GM10248 (cell line): Measurements from ENCODE around the gene ZRANB1.

Experiments
- CTCF ChIA-PET: fragments of 300-600 bp; sonication (Branson Sonifier 250); formaldehyde crosslinking; extraction: SDS; loops from one replicate; lab custom pipeline; 2021; ENCODE audit warnings: antibody characterized with exemption; lab: Yijun Ruan, JAX
- POLR2A ChIA-PET: fragments of 350-650 bp; sonication (Branson Sonifier 250); formaldehyde crosslinking; extraction: SDS; loops from one replicate; lab custom pipeline; 2020; ENCODE audit warnings: antibody characterized with exemption; lab: Yijun Ruan, JAX
- DNase-seq: peaks from one replicate; pipeline ENCODE4 v3.0.0; 2012; ENCODE audit errors: extremely low spot score
- TF ChIP-seq, protein P1 (sequence below): IDR thresholded peaks from 2 replicates; pipeline ENCODE4 v1.5.1; 2012; ENCODE audit warnings: mild to moderate bottlenecking, low read depth; ENCODE audit errors: extremely low read depth, missing control alignments, control extremely low read depth

Gene ZRANB1

DNA sequence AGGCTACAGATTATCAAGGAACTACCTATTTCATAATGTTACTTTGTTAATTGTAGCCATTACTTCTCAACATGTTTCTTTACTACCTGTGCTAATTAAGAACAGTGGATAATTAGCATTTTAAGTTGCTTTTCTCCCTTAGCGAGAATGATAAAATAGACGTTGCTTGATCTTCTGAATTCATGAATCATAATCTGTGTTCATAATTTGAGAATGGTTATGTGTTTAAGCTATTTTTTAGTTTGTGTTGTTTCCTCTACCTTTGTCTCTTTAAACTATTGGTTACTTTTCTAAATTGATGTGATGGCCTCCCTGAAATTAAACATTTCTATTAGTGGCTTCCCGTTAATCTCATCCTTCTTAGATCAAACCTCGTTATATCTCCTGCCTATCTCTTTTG is at the start of gene ZRANB1:
Gene ZRANB1, plus strand, starts transcription at position 301 of the 400 bp plus-strand sequence. CDS start 371 bp downstream, outside the sequence.
- DNase-seq: no peak
- TF ChIP-seq, protein P1, sequence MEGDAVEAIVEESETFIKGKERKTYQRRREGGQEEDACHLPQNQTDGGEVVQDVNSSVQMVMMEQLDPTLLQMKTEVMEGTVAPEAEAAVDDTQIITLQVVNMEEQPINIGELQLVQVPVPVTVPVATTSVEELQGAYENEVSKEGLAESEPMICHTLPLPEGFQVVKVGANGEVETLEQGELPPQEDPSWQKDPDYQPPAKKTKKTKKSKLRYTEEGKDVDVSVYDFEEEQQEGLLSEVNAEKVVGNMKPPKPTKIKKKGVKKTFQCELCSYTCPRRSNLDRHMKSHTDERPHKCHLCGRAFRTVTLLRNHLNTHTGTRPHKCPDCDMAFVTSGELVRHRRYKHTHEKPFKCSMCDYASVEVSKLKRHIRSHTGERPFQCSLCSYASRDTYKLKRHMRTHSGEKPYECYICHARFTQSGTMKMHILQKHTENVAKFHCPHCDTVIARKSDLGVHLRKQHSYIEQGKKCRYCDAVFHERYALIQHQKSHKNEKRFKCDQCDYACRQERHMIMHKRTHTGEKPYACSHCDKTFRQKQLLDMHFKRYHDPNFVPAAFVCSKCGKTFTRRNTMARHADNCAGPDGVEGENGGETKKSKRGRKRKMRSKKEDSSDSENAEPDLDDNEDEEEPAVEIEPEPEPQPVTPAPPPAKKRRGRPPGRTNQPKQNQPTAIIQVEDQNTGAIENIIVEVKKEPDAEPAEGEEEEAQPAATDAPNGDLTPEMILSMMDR: no peak
- CTCF ChIA-PET: interaction anchor here (1.2 to 3.3 kb wide), 2 partner anchors 11 to 36 kb away, joined by 3 to 8 read pairs; no protein-coding TSS in a partner anchor
- POLR2A ChIA-PET: no interaction called here

DNA sequence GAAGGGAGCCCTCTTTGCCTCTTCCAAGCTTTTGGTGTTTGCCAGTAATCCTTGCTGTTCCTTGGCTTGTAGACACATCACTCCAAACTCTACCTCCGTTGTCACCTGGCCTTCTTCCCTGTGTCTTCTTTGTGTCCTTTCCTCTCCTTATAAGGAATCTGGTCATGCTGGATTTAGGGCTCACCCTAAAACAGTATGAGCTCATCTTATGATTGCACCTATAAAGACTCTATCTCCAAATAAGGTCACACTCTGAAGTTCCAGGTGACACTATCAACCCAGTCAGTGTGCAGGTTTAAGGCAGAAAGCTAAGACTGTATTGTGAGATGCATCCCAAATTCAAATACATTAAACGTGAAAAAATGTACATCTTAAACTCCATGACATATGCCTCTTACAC is 49.0 kb upstream of the ZRANB1 start:
- CTCF ChIA-PET: interaction anchor here (1.4 to 1.6 kb wide), 2 partner anchors 11 to 17 kb away, joined by 5 to 6 read pairs; no protein-coding TSS in a partner anchor
- DNase-seq: no peak
- TF ChIP-seq, protein P1: no peak
- POLR2A ChIA-PET: no interaction called here

DNA sequence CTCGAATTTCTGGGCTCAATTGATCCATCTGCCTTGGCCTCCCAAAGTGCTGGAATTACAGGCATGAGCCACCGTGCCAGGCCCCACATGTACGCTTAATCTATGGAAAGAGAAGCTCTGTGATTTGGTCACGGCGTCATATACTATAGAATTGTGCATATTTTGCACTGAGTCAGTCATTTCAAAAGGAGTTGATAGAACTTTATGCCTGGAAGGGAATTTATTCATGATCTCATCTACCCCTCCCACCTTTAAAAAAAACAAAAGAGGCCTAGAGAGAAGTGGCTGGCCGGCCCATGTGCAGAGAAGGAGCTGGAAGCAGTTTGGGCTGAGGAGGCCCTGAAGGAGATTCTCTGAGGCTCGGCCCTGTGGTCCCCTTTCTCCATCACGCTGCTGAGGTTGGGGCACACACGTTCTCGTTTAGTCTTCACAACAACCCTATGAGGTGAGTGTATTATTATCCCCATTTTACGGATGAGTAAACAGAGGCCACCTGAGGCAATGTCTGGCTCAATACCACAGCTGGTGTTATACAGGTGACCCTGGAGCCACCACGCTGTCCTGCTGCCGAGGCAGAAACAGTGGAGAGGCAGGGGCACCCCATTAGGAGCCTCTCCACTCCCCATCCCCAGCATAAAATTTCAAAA is 47.2 kb upstream of the ZRANB1 start:
- ChIA-PET POLR2A (no interaction called here), CTCF (interaction anchor here (1.4 kb wide), 2 partner anchors 13 to 22 kb away, joined by 5 to 6 read pairs; no protein-coding TSS in a partner anchor)
- TF ChIP-seq, protein P1: no peak
- no peak for DNase-seq

DNA sequence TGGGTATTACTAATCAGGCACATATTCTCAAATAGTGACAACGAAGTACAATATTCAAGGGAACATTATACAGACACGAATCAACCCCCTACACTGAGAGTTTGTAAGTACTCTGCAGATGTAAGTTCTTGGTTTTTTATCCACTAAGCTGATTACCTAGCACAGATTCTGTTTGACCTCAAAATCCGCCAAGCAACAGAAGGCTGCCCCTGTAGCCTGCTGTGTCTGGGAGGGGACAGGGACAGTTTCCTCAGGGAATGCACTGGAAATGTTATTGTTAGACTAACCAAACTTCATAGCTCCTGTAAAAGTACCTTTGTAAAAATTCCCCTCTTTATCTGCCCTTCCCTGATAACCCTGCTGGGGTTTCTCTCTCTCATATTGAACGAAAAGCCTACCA is 45.2 kb upstream of the ZRANB1 start:
- DNase-seq: no peak
- ChIA-PET CTCF (no interaction called here), POLR2A (no interaction called here)
- TF ChIP-seq, protein P1: no peak

DNA sequence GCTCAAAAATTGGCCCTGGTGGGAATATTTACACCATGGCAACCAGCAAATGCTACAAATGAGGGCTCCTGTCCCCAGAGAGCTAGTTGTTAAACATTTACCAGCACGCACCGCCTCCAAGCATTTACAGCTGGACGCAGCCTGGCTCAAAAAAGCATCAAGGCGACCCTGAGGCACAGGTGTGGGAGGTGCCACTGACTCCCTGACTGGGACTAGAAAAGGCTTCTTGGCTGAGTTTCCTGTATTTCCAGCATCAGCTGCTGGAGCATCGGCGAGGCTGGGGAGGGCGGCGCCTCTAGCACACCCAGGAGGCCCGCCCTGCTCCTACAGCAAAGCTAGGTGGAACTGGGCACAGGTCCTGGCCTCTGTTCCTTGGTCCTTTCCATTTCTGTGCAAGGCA is 43.5 kb upstream of the ZRANB1 start:
- ChIA-PET POLR2A (no interaction called here), CTCF (interaction anchor here (1.0 kb wide), 2 partner anchors 17 to 368 kb away, joined by 3 to 4 read pairs; no protein-coding TSS in a partner anchor)
- TF ChIP-seq, protein P1: no peak
- no peak for DNase-seq

DNA sequence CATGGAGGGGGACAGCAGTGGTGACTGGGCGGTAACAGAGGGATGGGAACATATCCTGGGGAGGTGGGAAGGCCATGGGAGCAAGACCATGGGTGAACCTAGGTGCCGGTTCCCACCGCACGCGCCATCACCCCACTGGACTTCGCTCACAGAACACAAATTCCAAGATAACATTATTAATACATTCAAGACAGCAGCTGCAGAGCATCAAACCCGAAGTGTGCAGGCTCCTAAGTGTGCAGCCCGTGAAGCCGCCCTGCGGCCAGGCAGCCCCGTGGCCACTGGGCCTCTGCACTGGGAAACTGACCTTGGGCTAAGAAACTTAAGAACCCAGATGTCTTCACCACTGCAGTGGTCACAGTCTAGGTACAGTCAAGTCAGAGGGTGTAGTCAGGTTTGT is 42.8 kb upstream of the ZRANB1 start:
- POLR2A ChIA-PET: no interaction called here
- CTCF ChIA-PET: interaction anchor here (1.0 kb wide), 1 partner anchor 17 kb away, joined by 4 read pairs; no protein-coding TSS in a partner anchor
- DNase-seq: no peak
- TF ChIP-seq, protein P1: no peak
